ENCODE data around the gene MED16. TPM values are rescaled to one million over a fixed set of nuclear protein-coding genes. Genes with fewer than 3 reads are reported as not detected.

MED16 gene
- total RNA-seq, 1 experiment from 2014 or later: 83.1 TPM

DNA sequence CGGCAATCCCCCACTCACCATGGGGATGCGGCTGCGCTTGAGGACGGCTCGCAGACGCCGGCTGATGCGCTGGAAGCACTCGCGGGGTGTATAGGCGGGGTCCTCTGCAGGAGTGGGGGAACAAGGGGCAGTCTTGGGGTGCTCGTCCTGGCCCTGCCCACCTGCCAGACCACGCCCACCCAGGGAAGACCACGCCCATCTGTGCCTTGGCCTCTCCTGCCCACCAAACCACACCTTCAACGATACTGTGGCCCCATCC is 7.0 kb upstream of the MED16 start:
- no peaks in the 10 kb centered on the region for H4K20me1 ChIP-seq (ENCODE audit: control insufficient read depth, insufficient read depth, insufficient read length)

More for the DNA sequence above, 7.0 kb upstream of the MED16 start:
- Histone ChIP-seq H3K27me3 (ENCODE audit: insufficient read depth, low read length) (no peaks in the 10 kb centered on the region), H2BK12ac (ENCODE audit: insufficient read length, low read depth, low read length) (no peak overlapping the region), H3K4ac (ENCODE audit: low read depth, low read length) (no peak overlapping the region), H3K9me3 (ENCODE audit: control insufficient read depth, low read depth, low read length) (no peaks in the 10 kb centered on the region), H4K5ac (ENCODE audit: insufficient read length, low read depth, low read length) (no peak overlapping the region), H3K9ac (ENCODE audit: extremely low read depth, insufficient read length, low read length) (no peak overlapping the region), H2AK5ac (ENCODE audit: insufficient read length, low read length) (no peak overlapping the region), H3K4me2 (ENCODE audit: insufficient read depth, insufficient read length, low read length) (no peak overlapping the region), H3K4me1 (ENCODE audit: insufficient read depth, low read length) (no peaks in the 10 kb centered on the region; the same call in 1 of the 2 replicates), H4K91ac (ENCODE audit: insufficient read length, low read depth, low read length) (no peak overlapping the region), H4K8ac (replicated peaks; ENCODE audit: insufficient read length, low read depth, low read length) (no peak overlapping the region), H2BK120ac (ENCODE audit: low read depth, low read length, poor library complexity, severe bottlenecking) (no peak overlapping the region), H3K79me2 (ENCODE audit: insufficient read depth, low read length) (peaks cover 3% of the 10 kb centered on the region; the same call in 1 of the 2 replicates), H2AFZ (ENCODE audit: low read length) (no peak overlapping the region), H3T11ph (ENCODE audit: low read length) (no peak overlapping the region), H3K27ac (ENCODE audit: insufficient read length, low read depth, low read length) (no peak overlapping the region), H3K18ac (ENCODE audit: insufficient read length, low read depth, low read length) (no peak overlapping the region), H3K14ac (ENCODE audit: insufficient read depth, low read length) (no peak overlapping the region), H2BK5ac (ENCODE audit: insufficient read length, low read length) (no peak overlapping the region), H3K23ac (ENCODE audit: insufficient read length, low read depth, low read length) (no peak overlapping the region), H3K79me1 (ENCODE audit: insufficient read depth, low read depth, low read length, poor library complexity, severe bottlenecking) (peaks cover 6% of the 10 kb centered on the region), H3K23me2 (ENCODE audit: insufficient read length, low read depth, low read length, poor library complexity, severe bottlenecking) (no peaks in the 10 kb centered on the region), H2BK20ac (ENCODE audit: low read depth, low read length, poor library complexity, severe bottlenecking) (no peak overlapping the region), H2BK15ac (ENCODE audit: low read depth, low read length) (no peak overlapping the region), H3K56ac (ENCODE audit: insufficient read length, low read depth, low read length) (no peak overlapping the region)
- no peak for DNase-seq
- no peak overlapping the region for H3K27ac Mint-ChIP-seq
- no peaks in the 10 kb centered on the region; the same call in 1 of the 2 replicates for H3K27me3 Mint-ChIP-seq (ENCODE audit: low read depth)
- WGBS (ENCODE audit: extremely low coverage, insufficient read length, low lambda C conversion rate): no CpG with 5 or more reads among the region's 15 CpGs
- H3K36me3 Mint-ChIP-seq (ENCODE audit: insufficient read depth in 1 of 3, low read depth in 3 of 3): peaks cover 2 to 29% (median 29%) of the 10 kb centered on the region in 3 experiments; a peak in 5 of 7 replicates
- TF ChIP-seq, protein P1, sequence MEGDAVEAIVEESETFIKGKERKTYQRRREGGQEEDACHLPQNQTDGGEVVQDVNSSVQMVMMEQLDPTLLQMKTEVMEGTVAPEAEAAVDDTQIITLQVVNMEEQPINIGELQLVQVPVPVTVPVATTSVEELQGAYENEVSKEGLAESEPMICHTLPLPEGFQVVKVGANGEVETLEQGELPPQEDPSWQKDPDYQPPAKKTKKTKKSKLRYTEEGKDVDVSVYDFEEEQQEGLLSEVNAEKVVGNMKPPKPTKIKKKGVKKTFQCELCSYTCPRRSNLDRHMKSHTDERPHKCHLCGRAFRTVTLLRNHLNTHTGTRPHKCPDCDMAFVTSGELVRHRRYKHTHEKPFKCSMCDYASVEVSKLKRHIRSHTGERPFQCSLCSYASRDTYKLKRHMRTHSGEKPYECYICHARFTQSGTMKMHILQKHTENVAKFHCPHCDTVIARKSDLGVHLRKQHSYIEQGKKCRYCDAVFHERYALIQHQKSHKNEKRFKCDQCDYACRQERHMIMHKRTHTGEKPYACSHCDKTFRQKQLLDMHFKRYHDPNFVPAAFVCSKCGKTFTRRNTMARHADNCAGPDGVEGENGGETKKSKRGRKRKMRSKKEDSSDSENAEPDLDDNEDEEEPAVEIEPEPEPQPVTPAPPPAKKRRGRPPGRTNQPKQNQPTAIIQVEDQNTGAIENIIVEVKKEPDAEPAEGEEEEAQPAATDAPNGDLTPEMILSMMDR (conservative IDR thresholded peaks at IDR 0.05): no peak
- H3K9me3 Mint-ChIP-seq: no peaks in the 10 kb centered on the region
- H3K4me3 Mint-ChIP-seq: no peak overlapping the region
- H3K4me1 Mint-ChIP-seq: peaks cover 2 to 29% of the 10 kb centered on the region in 2 experiments; a peak in 3 of 4 replicates

Measured in H9 (cell line).